Measurements from ENCODE around the gene RFX7.

DNA sequence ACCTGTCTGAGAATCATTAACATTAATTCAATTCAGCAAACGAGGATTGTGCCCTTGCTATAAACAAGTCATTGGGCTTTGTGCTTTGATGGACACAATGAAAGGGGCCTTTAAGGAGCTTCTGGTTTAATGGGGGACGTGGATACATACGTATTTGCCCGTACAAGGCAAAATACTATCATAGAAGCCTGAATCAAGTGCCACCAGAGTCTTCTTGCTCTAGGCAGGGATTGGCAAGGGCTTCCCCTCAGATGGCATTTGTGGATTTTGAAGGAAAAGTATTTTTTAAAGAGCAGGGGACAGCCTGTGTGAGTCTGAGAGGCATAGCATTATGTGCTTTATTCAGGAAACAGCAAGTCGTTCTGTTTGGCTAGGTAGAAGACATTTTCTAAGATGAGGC is 166.6 kb downstream of the RFX7 start:
- TF ChIP-seq, protein P1, sequence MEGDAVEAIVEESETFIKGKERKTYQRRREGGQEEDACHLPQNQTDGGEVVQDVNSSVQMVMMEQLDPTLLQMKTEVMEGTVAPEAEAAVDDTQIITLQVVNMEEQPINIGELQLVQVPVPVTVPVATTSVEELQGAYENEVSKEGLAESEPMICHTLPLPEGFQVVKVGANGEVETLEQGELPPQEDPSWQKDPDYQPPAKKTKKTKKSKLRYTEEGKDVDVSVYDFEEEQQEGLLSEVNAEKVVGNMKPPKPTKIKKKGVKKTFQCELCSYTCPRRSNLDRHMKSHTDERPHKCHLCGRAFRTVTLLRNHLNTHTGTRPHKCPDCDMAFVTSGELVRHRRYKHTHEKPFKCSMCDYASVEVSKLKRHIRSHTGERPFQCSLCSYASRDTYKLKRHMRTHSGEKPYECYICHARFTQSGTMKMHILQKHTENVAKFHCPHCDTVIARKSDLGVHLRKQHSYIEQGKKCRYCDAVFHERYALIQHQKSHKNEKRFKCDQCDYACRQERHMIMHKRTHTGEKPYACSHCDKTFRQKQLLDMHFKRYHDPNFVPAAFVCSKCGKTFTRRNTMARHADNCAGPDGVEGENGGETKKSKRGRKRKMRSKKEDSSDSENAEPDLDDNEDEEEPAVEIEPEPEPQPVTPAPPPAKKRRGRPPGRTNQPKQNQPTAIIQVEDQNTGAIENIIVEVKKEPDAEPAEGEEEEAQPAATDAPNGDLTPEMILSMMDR (IDR thresholded peaks at IDR 0.05) = no peak
- no peak for TF ChIP-seq POLR2A (IDR thresholded peaks at IDR 0.05)
